ENCODE data around the gene LMO4. TPM values are rescaled to one million over a fixed set of nuclear protein-coding genes. Genes with fewer than 3 reads are reported as not detected.

LMO4 gene
- polyA plus RNA-seq, 3 donors = 20.3 to 71.8 (median 22.3) TPM

DNA sequence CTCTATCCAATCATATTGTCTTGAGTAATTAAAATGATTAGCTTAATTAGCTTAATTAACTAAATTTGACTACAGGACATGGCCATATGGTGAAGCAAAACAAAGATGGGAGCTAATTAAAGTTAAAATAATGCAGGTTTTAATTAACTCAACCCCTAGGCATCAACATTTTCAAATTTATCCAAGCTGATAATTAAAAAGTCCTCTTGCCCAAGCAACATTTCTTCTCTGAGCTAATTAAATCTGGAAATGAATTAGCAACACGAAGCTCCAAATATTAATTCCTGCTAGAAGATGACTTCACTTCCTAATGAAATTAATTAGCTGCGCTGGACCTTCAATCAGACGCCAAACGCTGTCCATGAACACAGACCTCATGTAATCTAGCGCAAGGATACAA lies 27.9 kb downstream of the LMO4 start:
- Histone ChIP-seq H3K4me3 (replicated peaks in 1 of 3; ENCODE audit: low read depth in 2 of 3, low read length in 3 of 3) (no peak overlapping the region), H3K27ac (ENCODE audit: low read depth in 1 of 2, low read length in 2 of 2) (no peak overlapping the region), H4K20me1 (ENCODE audit: insufficient read depth, low read length) (no peaks in the 10 kb centered on the region), H3K27me3 (ENCODE audit: control insufficient read depth in 2 of 2, insufficient read depth in 2 of 2, low read length in 2 of 2) (no peaks in the 10 kb centered on the region), H2AFZ (ENCODE audit: insufficient read depth, low read depth, low read length, poor library complexity, severe bottlenecking) (no peak overlapping the region), H3K4me1 (ENCODE audit: control insufficient read depth in 1 of 2, insufficient read depth in 2 of 2, low read length in 2 of 2) (no peaks in the 10 kb centered on the region), H3K4me2 (replicated peaks; ENCODE audit: extremely low read depth, low read length, poor library complexity, severe bottlenecking) (no peak overlapping the region), H3K79me2 (ENCODE audit: insufficient read depth, low read length) (no peaks in the 10 kb centered on the region), H3K9me3 (replicated peaks in 1 of 2; ENCODE audit: control insufficient read depth in 1 of 2, insufficient read depth in 1 of 2, low read length in 2 of 2) (no peaks in the 10 kb centered on the region), H3K36me3 (replicated peaks in 1 of 2; ENCODE audit: control insufficient read depth in 1 of 2, insufficient read depth in 2 of 2, low read length in 2 of 2) (peaks cover 0 to 33% of the 10 kb centered on the region in 2 donors), H3K9ac (ENCODE audit: insufficient read depth, low read length, poor library complexity, severe bottlenecking) (no peak overlapping the region)
- H3K9me3 Mint-ChIP-seq = peaks cover 0 to 9% (median 6%) of the 10 kb centered on the region in 7 donors
- no peak overlapping the region for H3K27ac Mint-ChIP-seq
- intact Hi-C loops (cut with micrococcal nuclease) = no loop called here
- TF ChIP-seq, protein P1, sequence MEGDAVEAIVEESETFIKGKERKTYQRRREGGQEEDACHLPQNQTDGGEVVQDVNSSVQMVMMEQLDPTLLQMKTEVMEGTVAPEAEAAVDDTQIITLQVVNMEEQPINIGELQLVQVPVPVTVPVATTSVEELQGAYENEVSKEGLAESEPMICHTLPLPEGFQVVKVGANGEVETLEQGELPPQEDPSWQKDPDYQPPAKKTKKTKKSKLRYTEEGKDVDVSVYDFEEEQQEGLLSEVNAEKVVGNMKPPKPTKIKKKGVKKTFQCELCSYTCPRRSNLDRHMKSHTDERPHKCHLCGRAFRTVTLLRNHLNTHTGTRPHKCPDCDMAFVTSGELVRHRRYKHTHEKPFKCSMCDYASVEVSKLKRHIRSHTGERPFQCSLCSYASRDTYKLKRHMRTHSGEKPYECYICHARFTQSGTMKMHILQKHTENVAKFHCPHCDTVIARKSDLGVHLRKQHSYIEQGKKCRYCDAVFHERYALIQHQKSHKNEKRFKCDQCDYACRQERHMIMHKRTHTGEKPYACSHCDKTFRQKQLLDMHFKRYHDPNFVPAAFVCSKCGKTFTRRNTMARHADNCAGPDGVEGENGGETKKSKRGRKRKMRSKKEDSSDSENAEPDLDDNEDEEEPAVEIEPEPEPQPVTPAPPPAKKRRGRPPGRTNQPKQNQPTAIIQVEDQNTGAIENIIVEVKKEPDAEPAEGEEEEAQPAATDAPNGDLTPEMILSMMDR (IDR thresholded peaks at IDR 0.05) = no peak
- H3K27me3 Mint-ChIP-seq (ENCODE audit: low read depth in 3 of 3) = peaks cover 0 to 4% (median 0%) of the 10 kb centered on the region in 3 donors
- peaks cover 15 to 38% of the 10 kb centered on the region in 2 donors for H3K36me3 Mint-ChIP-seq
- no peak overlapping the region for H3K4me3 Mint-ChIP-seq
- 100% methylated on average over 4 of the region's 5 CpGs for WGBS (ENCODE audit: insufficient coverage)
- H3K4me1 Mint-ChIP-seq = no peaks in the 10 kb centered on the region
- no peak for DNase-seq

DNA sequence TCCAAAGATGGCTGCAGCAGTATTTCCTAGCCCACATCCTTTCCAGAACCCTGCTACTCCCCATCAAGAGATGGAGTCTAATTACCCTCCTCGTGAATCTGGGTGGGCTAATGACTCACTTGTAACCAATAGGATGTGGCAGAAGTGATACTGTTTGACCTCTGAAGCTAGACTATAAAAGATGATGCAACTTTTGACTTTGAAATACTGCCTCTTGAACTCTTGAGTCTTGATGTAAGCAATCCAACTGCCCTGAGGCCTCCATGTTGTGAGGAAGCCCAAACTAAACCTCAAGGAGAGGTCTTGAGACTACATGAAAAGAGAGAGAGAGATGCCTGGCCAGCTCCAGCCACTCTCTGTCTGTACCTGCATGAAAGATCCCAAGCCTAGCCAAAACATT lies 29.5 kb downstream of the LMO4 start:
- H2AFZ ChIP-seq (ENCODE audit: insufficient read depth, low read depth, low read length, poor library complexity, severe bottlenecking) = no peak overlapping the region
- H3K27me3 ChIP-seq (ENCODE audit: control insufficient read depth in 2 of 2, insufficient read depth in 2 of 2, low read length in 2 of 2) = no peaks in the 10 kb centered on the region
- Mint-ChIP-seq H3K9me3 (peaks cover 0 to 9% (median 6%) of the 10 kb centered on the region in 7 donors), H3K27me3 (ENCODE audit: low read depth in 3 of 3) (peaks cover 0 to 4% (median 0%) of the 10 kb centered on the region in 3 donors), H3K27ac (no peak overlapping the region), H3K36me3 (peaks cover 15 to 35% of the 10 kb centered on the region in 2 donors), H3K4me3 (no peak overlapping the region), H3K4me1 (no peaks in the 10 kb centered on the region)
- no peak overlapping the region for H3K4me2 ChIP-seq (replicated peaks; ENCODE audit: extremely low read depth, low read length, poor library complexity, severe bottlenecking)
- peaks cover 0 to 27% of the 10 kb centered on the region in 2 donors for H3K36me3 ChIP-seq (replicated peaks in 1 of 2; ENCODE audit: control insufficient read depth in 1 of 2, insufficient read depth in 2 of 2, low read length in 2 of 2)
- no peaks in the 10 kb centered on the region for H3K79me2 ChIP-seq (ENCODE audit: insufficient read depth, low read length)
- DNase-seq = no peak
- intact Hi-C loops (cut with micrococcal nuclease) = no loop called here
- no peak overlapping the region for H3K4me3 ChIP-seq (replicated peaks in 1 of 3; ENCODE audit: low read depth in 2 of 3, low read length in 3 of 3)
- no peak overlapping the region for H3K9ac ChIP-seq (ENCODE audit: insufficient read depth, low read length, poor library complexity, severe bottlenecking)
- TF ChIP-seq, protein P1 (IDR thresholded peaks at IDR 0.05) = no peak
- no peaks in the 10 kb centered on the region for H3K9me3 ChIP-seq (replicated peaks in 1 of 2; ENCODE audit: control insufficient read depth in 1 of 2, insufficient read depth in 1 of 2, low read length in 2 of 2)
- no peaks in the 10 kb centered on the region for H4K20me1 ChIP-seq (ENCODE audit: insufficient read depth, low read length)
- H3K4me1 ChIP-seq (ENCODE audit: control insufficient read depth in 1 of 2, insufficient read depth in 2 of 2, low read length in 2 of 2) = no peaks in the 10 kb centered on the region
- no peak overlapping the region for H3K27ac ChIP-seq (ENCODE audit: low read depth in 1 of 2, low read length in 2 of 2)
- WGBS (ENCODE audit: insufficient coverage) = no CpG with 5 or more reads among the region's 1 CpG

Measured in CD14-positive monocyte (primary cell).